GM23338 (cell line): ENCODE measurements around the gene C1QTNF1. TPM values are rescaled to one million over a fixed set of nuclear protein-coding genes. Genes with fewer than 3 reads are reported as not detected.

Experiments
- ATAC-seq: fragments of 200-7000 bp; cut with Tn5 transposase; 3 replicates; pipeline ENCODE4 v1.9.1; 2020
- DNase-seq: peaks from one replicate; pipeline ENCODE4 v3.0.0-alpha.2; 2015; ENCODE audit warnings: low spot score
- H2AFZ ChIP-seq: fragments of 200-600 bp; sonication (generic); 2 replicates; pipeline ENCODE4 v1.8.0; 2016; ENCODE audit warnings: antibody characterized with exemption, mild to moderate bottlenecking, moderate library complexity
- H3F3A ChIP-seq: fragments of 200-600 bp; sonication (generic); replicated peaks from 2 replicates; pipeline ENCODE4 v1.8.0; 2017; ENCODE audit warnings: antibody characterized with exemption, mixed run types, low read depth
- H3K27ac ChIP-seq: fragments of 200-600 bp; sonication (generic); 2 replicates; pipeline ENCODE4 v1.6.1; 2016; ENCODE audit warnings: low read depth
- H3K27me3 ChIP-seq: fragments of 200-600 bp; sonication (generic); 2 replicates; pipeline ENCODE4 v1.8.0; 2016; ENCODE audit warnings: mild to moderate bottlenecking, mixed run types, moderate library complexity; ENCODE audit not compliant: insufficient read depth
- H3K36me3 ChIP-seq: fragments of 200-600 bp; sonication (generic); 2 replicates; pipeline ENCODE4 v1.8.0; 2016; ENCODE audit warnings: mild to moderate bottlenecking; ENCODE audit not compliant: insufficient read depth
- H3K4me1 ChIP-seq: fragments of 200-600 bp; sonication (generic); 2 replicates; pipeline ENCODE4 v1.8.0; 2016; ENCODE audit warnings: mild to moderate bottlenecking, moderate library complexity; ENCODE audit not compliant: insufficient read depth
- H3K4me2 ChIP-seq: fragments of 200-600 bp; sonication (generic); 2 replicates; pipeline ENCODE4 v1.7.1; 2017; ENCODE audit warnings: mixed run types
- H3K4me3 ChIP-seq: fragments of 200-600 bp; sonication (generic); 2 replicates; pipeline ENCODE4 v1.6.1; 2016; ENCODE audit warnings: mixed run types
- H3K79me2 ChIP-seq: fragments of 200-600 bp; sonication (generic); replicated peaks from 2 replicates; pipeline ENCODE4 v1.8.0; 2017; ENCODE audit warnings: mild to moderate bottlenecking; ENCODE audit not compliant: insufficient read depth
- H3K9me2 ChIP-seq: fragments of 200-600 bp; sonication (generic); 2 replicates; pipeline ENCODE4 v1.8.0; 2017; ENCODE audit not compliant: insufficient read depth
- H4K20me1 ChIP-seq: fragments of 200-600 bp; sonication (generic); replicated peaks from 2 replicates; pipeline ENCODE4 v1.8.0; 2017; ENCODE audit warnings: mild to moderate bottlenecking; ENCODE audit not compliant: insufficient read depth
- H3K27ac Mint-ChIP-seq: 2 replicates; pipeline ENCODE4 v1.8.0; 2020; ENCODE audit warnings: inconsistent platforms, mild to moderate bottlenecking, moderate library complexity, mixed read lengths
- H3K27me3 Mint-ChIP-seq: 3 replicates; pipeline ENCODE4 v1.8.0; 2022; ENCODE audit warnings: low read depth, mild to moderate bottlenecking, moderate library complexity, mixed read lengths, inconsistent platforms; ENCODE audit not compliant: insufficient read depth, poor library complexity
- H3K36me3 Mint-ChIP-seq: 3 replicates; pipeline ENCODE4 v1.8.0; 2021; ENCODE audit warnings: low read depth, mild to moderate bottlenecking, inconsistent platforms, moderate library complexity, mixed read lengths
- H3K4me1 Mint-ChIP-seq: 3 replicates; pipeline ENCODE4 v1.8.0; 2020; ENCODE audit warnings: mild to moderate bottlenecking, inconsistent platforms, mixed read lengths
- H3K4me3 Mint-ChIP-seq: 3 replicates; pipeline ENCODE4 v1.8.0; 2021; ENCODE audit warnings: moderate library complexity, mild to moderate bottlenecking, inconsistent platforms, mixed read lengths
- H3K9me3 Mint-ChIP-seq: 3 replicates; pipeline ENCODE4 v1.8.0; 2020; ENCODE audit warnings: moderate library complexity, mild to moderate bottlenecking, inconsistent platforms, mixed read lengths
- CREB1 ChIP-seq: fragments of 250-450 bp; sonication (Bioruptor Pico); IDR thresholded peaks from 2 replicates; pipeline ENCODE4 v1.5.0; 2020; ENCODE audit warnings: low read depth, mild to moderate bottlenecking, moderate library complexity
- CTCF ChIP-seq, 2 experiments: fragments of 200-600 bp in 1 of 2; sonication (generic) in 1 of 2; conservative IDR thresholded peaks; 2 replicates each; pipeline versions ENCODE4 v1.5.1 to v1.6.1; 2016 to 2017; ENCODE audit warnings: antibody characterized with exemption in 2 of 2, low read depth in 2 of 2, mild to moderate bottlenecking in 2 of 2, moderate library complexity in 1 of 2
- ETS1 ChIP-seq: IDR thresholded peaks from 2 replicates; pipeline ENCODE4 v1.6.1; 2016; ENCODE audit warnings: antibody characterized with exemption
- EZH2 ChIP-seq: fragments of 200-600 bp; sonication (generic); IDR thresholded peaks from one replicate; pipeline ENCODE4 v1.8.0; 2017; ENCODE audit warnings: antibody characterized with exemption, mild to moderate bottlenecking, low read depth; ENCODE audit not compliant: unreplicated experiment
- EZH2phosphoT487 ChIP-seq: fragments of 200-600 bp; sonication (generic); IDR thresholded peaks from one replicate; pipeline ENCODE4 v1.8.1; 2018; ENCODE audit warnings: antibody characterized with exemption; ENCODE audit not compliant: unreplicated experiment
- JUNB ChIP-seq: IDR thresholded peaks from one replicate; pipeline ENCODE4 v1.6.1; 2016; ENCODE audit warnings: antibody characterized with exemption; ENCODE audit not compliant: unreplicated experiment
- NANOG ChIP-seq: IDR thresholded peaks from 2 replicates; pipeline ENCODE4 v1.6.1; 2016; ENCODE audit warnings: antibody characterized with exemption, borderline replicate concordance
- STAT1 ChIP-seq: IDR thresholded peaks from one replicate; pipeline ENCODE4 v1.6.1; 2016; ENCODE audit warnings: antibody characterized with exemption; ENCODE audit not compliant: unreplicated experiment
- ZNF331 ChIP-seq: fragments of 250-450 bp; sonication (Bioruptor Pico); IDR thresholded peaks from 2 replicates; pipeline ENCODE4 v1.5.0; 2020; ENCODE audit warnings: low read depth, mild to moderate bottlenecking, moderate library complexity
- ZNF462 ChIP-seq: fragments of 250-450 bp; sonication (Bioruptor Pico); IDR thresholded peaks from 2 replicates; pipeline ENCODE4 v1.5.0; 2020; ENCODE audit warnings: mild to moderate bottlenecking, moderate library complexity
- polyA plus RNA-seq: library from polyadenylated mRNA; unstranded; fragments of >200 nt; fragmentation: Nextera tagmentation; extraction: Ambion mirVana; gene quantifications from 2 replicates; pipeline ENCODE4 v1.2.1, GENCODE V29; 2016
- total RNA-seq: library from RNA; depleted of rRNA; stranded (reverse); fragments of >200 nt; shearing (Covaris generic); gene quantifications from 2 replicates; pipeline ENCODE4 v1.2.3, GENCODE V29; 2014

C1QTNF1 gene
- total and polyA plus RNA-seq, 2 experiments from 2014 or later, result 1.1 to 1.9 TPM

GRCh38 chr17:79057737-79058385, 33.9 kb downstream of the C1QTNF1 start:
- no peak overlapping the region for H3K4me2 ChIP-seq

More at GRCh38 chr17:79057737-79058385, 33.9 kb downstream of the C1QTNF1 start:
- Mint-ChIP-seq H3K4me1 (no peaks in the 10 kb centered on the region), H3K27me3 (peaks cover 7% of the 10 kb centered on the region), H3K4me3 (no peak overlapping the region), H3K9me3 (peaks cover 19% of the 10 kb centered on the region), H3K27ac (no peak overlapping the region), H3K36me3 (no peaks in the 10 kb centered on the region)
- DNase-seq (no peak), ATAC-seq (no peak)
- TF ChIP-seq ZNF331 (CRISPR knock-in tag) (no peak), NANOG (no peak), ETS1 (no peak), CTCF (conservative IDR thresholded peaks at IDR 0.05; ENCODE audit: low read depth in 2 of 2) (no peak), STAT1 (no peak), ZNF462 (CRISPR knock-in tag) (no peak), JUNB (no peak), EZH2 (no peak), CREB1 (no peak), EZH2phosphoT487 (no peak)
- Histone ChIP-seq H3K4me1 (no peaks in the 10 kb centered on the region), H3K4me3 (no peak overlapping the region), H3K79me2 (no peaks in the 10 kb centered on the region), H3K36me3 (no peaks in the 10 kb centered on the region), H3K27ac (no peak overlapping the region), H2AFZ (no peak overlapping the region), H3F3A (no peaks in the 10 kb centered on the region), H4K20me1 (no peaks in the 10 kb centered on the region), H3K9me2 (no peaks in the 10 kb centered on the region), H3K27me3 (no peaks in the 10 kb centered on the region)
